CD14-positive monocyte (primary cell): ENCODE data around the gene TRHDE. TPM values are rescaled to one million over a fixed set of nuclear protein-coding genes. Genes with fewer than 3 reads are reported as not detected.

ENCODE experiments used
- DNase-seq, 3 donors: peaks; one replicate each; pipeline ENCODE4 v3.0.0-alpha.2; 2011 to 2022
- H2AFZ ChIP-seq: 2 replicates; pipeline ENCODE4 v1.6.0; 2012; ENCODE audit warnings: mild to moderate bottlenecking, low read depth, low read length, inconsistent platforms; ENCODE audit not compliant: insufficient read depth, poor library complexity, severe bottlenecking
- H3K27ac ChIP-seq, 2 donors: 1 replicate in 1 of 2; 2 replicates in 1 of 2; pipeline ENCODE4 v1.5.1; 2012 to 2013; ENCODE audit warnings: low read length in 2 of 2, control low read depth in 1 of 2, inconsistent platforms in 1 of 2, low read depth in 1 of 2, mild to moderate bottlenecking in 1 of 2
- H3K27me3 ChIP-seq, 2 donors: one replicate each; pipeline versions ENCODE4 v1.6.0 to v1.6.1; 2011 to 2013; ENCODE audit warnings: low read length in 2 of 2; ENCODE audit not compliant: control insufficient read depth in 2 of 2, insufficient read depth in 2 of 2
- H3K36me3 ChIP-seq, 2 donors: replicated peaks in 1 of 2; 1 replicate in 1 of 2; 2 replicates in 1 of 2; pipeline versions ENCODE4 v1.5.1 to v1.6.1; 2012 to 2013; ENCODE audit warnings: low read length in 2 of 2, control low read depth in 1 of 2, inconsistent platforms in 1 of 2, mild to moderate bottlenecking in 1 of 2; ENCODE audit not compliant: insufficient read depth in 2 of 2, control insufficient read depth in 1 of 2
- H3K4me1 ChIP-seq, 2 donors: 1 replicate in 1 of 2; 2 replicates in 1 of 2; pipeline versions ENCODE4 v1.5.1 to v1.6.1; 2012 to 2013; ENCODE audit warnings: low read length in 2 of 2, control low read depth in 1 of 2, inconsistent platforms in 1 of 2, mild to moderate bottlenecking in 1 of 2, moderate library complexity in 1 of 2; ENCODE audit not compliant: insufficient read depth in 2 of 2, control insufficient read depth in 1 of 2
- H3K4me2 ChIP-seq: replicated peaks from 2 replicates; pipeline ENCODE3; 2012; ENCODE audit warnings: low read length, moderate library complexity, mild to moderate bottlenecking; ENCODE audit not compliant: poor library complexity, severe bottlenecking; ENCODE audit errors: extremely low read depth
- H3K4me3 ChIP-seq, 3 experiments: fragments of 200-600 bp in 1 of 3; sonication (generic) in 1 of 3; replicated peaks in 1 of 3; 1 replicate in 2 of 3; 2 replicates in 1 of 3; pipeline ENCODE4 v1.5.1; 2011 to 2013; ENCODE audit warnings: low read length in 3 of 3, mild to moderate bottlenecking in 3 of 3, control low read depth in 2 of 3, low read depth in 2 of 3, inconsistent platforms in 1 of 3, moderate library complexity in 1 of 3
- H3K79me2 ChIP-seq: 2 replicates; pipeline ENCODE4 v1.6.0; 2012; ENCODE audit warnings: mild to moderate bottlenecking, control low read depth, inconsistent platforms, low read length, moderate library complexity; ENCODE audit not compliant: insufficient read depth
- H3K9ac ChIP-seq: 2 replicates; pipeline ENCODE4 v1.6.0; 2017; ENCODE audit warnings: low read length, mild to moderate bottlenecking; ENCODE audit not compliant: insufficient read depth, poor library complexity, severe bottlenecking
- H3K9me3 ChIP-seq, 2 donors: replicated peaks in 1 of 2; 1 replicate in 1 of 2; 2 replicates in 1 of 2; pipeline versions ENCODE4 v1.5.1 to v1.6.1; 2012 to 2013; ENCODE audit warnings: low read length in 2 of 2, control low read depth in 1 of 2; ENCODE audit not compliant: control insufficient read depth in 1 of 2, insufficient read depth in 1 of 2
- H4K20me1 ChIP-seq: 2 replicates; pipeline ENCODE4 v1.6.0; 2012; ENCODE audit warnings: mild to moderate bottlenecking, low read length, control low read depth, moderate library complexity; ENCODE audit not compliant: insufficient read depth
- H3K27ac Mint-ChIP-seq, 7 donors: one replicate each; pipeline ENCODE4 v1.8.0; 2020; ENCODE audit warnings: mild to moderate bottlenecking in 7 of 7, mixed read lengths in 7 of 7, moderate library complexity in 6 of 7, inconsistent platforms in 2 of 7
- H3K27me3 Mint-ChIP-seq, 3 donors: one replicate each; pipeline ENCODE4 v1.8.0; 2021 to 2022; ENCODE audit warnings: low read depth in 3 of 3, mild to moderate bottlenecking in 3 of 3, mixed read lengths in 3 of 3, moderate library complexity in 3 of 3, inconsistent platforms in 1 of 3
- H3K36me3 Mint-ChIP-seq, 2 donors: one replicate each; pipeline ENCODE4 v1.8.0; 2020; ENCODE audit warnings: mixed read lengths in 2 of 2, inconsistent platforms in 1 of 2, mild to moderate bottlenecking in 1 of 2
- H3K4me1 Mint-ChIP-seq: one replicate; pipeline ENCODE4 v1.8.0; 2020; ENCODE audit warnings: mild to moderate bottlenecking, mixed read lengths
- H3K4me3 Mint-ChIP-seq, 2 donors: one replicate each; pipeline ENCODE4 v1.8.0; 2020; ENCODE audit warnings: mild to moderate bottlenecking in 2 of 2, mixed read lengths in 2 of 2, moderate library complexity in 1 of 2
- H3K9me3 Mint-ChIP-seq, 7 donors: one replicate each; pipeline ENCODE4 v1.8.0; 2020 to 2022; ENCODE audit warnings: mixed read lengths in 7 of 7, mild to moderate bottlenecking in 6 of 7, moderate library complexity in 6 of 7, inconsistent platforms in 2 of 7
- WGBS: methylation state at CpG from one replicate; pipeline ENCODE4 v1.1.5; 2013; ENCODE audit warnings: missing lambda C conversion rate; ENCODE audit not compliant: insufficient coverage; 5-methylcytosine and 5-hydroxymethylcytosine counted together
- intact Hi-C, 2 donors: fragments of 100-400 bp; cut with micrococcal nuclease; formaldehyde crosslinking; loops; one replicate each; pipeline versions ENCODE4 v1.15.0 to v1.15.1; 2023
- polyA plus RNA-seq, 3 donors: library from polyadenylated mRNA; depleted of rRNA in 1 of 3; unstranded in 2 of 3; stranded (reverse) in 1 of 3; fragments of 300-500 nt in 2 of 3; fragments of >200 nt in 1 of 3; fragmentation: Illumina TruSeq in 2 of 3; gene quantifications; 1 replicate in 2 of 3; 2 replicates in 1 of 3; pipeline ENCODE4 v1.2.3, GENCODE V29; 2012 to 2021
- TF ChIP-seq, protein P1 (sequence below): fragments of 200-600 bp; IDR thresholded peaks from one replicate; pipeline ENCODE4 v1.8.0; 2022; ENCODE audit warnings: antibody characterized with exemption, mild to moderate bottlenecking

Gene TRHDE
- polyA plus RNA-seq, 3 donors: not detected

DNA sequence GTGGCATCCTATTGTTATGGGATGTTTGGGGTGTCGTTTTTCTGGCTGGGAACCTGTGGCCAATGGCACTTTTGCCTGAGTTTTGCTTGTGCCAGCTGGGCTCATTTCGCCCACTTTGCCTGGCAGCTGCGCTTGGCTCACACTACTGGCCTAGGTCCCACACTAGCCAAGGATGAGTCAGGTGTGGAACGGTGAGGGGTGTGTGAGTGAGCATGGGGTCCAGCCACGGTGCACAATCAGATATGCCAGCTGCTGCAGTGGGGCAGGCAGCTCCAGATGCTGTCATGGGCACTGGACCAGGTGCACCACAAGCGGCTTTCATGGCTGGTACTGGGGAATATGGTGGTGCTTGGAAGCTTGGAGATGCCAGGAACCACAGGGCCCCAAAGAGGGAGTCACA, 21.5 kb downstream of the TRHDE start:
- intact Hi-C loops: no loop called here
- DNase-seq: no peak
- no peak overlapping the region for H3K27ac Mint-ChIP-seq
- H2AFZ ChIP-seq: no peak overlapping the region
- no peaks in the 10 kb centered on the region for H3K79me2 ChIP-seq
- H3K9me3 Mint-ChIP-seq: peaks cover 0 to 10% (median 1%) of the 10 kb centered on the region in 7 donors
- H3K27me3 ChIP-seq: no peaks in the 10 kb centered on the region
- H4K20me1 ChIP-seq: no peaks in the 10 kb centered on the region
- no peaks in the 10 kb centered on the region for H3K4me1 Mint-ChIP-seq
- H3K36me3 ChIP-seq: no peaks in the 10 kb centered on the region
- H3K4me3 ChIP-seq: no peak overlapping the region
- TF ChIP-seq, protein P1, sequence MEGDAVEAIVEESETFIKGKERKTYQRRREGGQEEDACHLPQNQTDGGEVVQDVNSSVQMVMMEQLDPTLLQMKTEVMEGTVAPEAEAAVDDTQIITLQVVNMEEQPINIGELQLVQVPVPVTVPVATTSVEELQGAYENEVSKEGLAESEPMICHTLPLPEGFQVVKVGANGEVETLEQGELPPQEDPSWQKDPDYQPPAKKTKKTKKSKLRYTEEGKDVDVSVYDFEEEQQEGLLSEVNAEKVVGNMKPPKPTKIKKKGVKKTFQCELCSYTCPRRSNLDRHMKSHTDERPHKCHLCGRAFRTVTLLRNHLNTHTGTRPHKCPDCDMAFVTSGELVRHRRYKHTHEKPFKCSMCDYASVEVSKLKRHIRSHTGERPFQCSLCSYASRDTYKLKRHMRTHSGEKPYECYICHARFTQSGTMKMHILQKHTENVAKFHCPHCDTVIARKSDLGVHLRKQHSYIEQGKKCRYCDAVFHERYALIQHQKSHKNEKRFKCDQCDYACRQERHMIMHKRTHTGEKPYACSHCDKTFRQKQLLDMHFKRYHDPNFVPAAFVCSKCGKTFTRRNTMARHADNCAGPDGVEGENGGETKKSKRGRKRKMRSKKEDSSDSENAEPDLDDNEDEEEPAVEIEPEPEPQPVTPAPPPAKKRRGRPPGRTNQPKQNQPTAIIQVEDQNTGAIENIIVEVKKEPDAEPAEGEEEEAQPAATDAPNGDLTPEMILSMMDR: no peak
- H3K9me3 ChIP-seq: no peaks in the 10 kb centered on the region
- no peak overlapping the region for H3K9ac ChIP-seq
- H3K27ac ChIP-seq: no peak overlapping the region
- no peak overlapping the region for H3K4me2 ChIP-seq
- no peaks in the 10 kb centered on the region for H3K4me1 ChIP-seq
- no peak overlapping the region for H3K4me3 Mint-ChIP-seq
- 91% methylated on average over 5 of the region's 6 CpGs for WGBS
- peaks cover 1 to 5% (median 2%) of the 10 kb centered on the region in 3 donors for H3K27me3 Mint-ChIP-seq
- no peaks in the 10 kb centered on the region for H3K36me3 Mint-ChIP-seq

DNA sequence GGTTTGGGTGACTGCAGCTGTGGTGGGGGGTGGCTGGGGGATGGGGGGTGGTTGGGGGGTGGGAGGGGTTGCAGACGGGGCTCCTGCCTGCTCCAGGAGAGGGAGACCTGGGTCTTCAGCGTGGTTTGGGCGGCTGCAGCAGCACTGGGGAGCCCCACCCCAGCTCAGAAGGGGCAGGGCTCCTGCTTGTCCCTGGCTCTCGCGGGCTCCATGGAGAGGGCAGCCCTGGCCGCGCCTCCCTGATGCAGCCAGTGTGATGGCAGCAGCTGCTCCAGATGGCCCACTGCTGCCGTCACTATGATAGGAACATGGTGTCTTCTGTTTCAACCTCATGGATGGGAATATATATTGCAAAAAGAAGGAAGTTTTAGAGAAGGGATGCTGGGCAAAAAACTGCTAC, 22.9 kb downstream of the TRHDE start:
- H3K4me2 ChIP-seq: no peak overlapping the region
- H2AFZ ChIP-seq: no peak overlapping the region
- Mint-ChIP-seq H3K36me3 (no peaks in the 10 kb centered on the region), H3K4me3 (no peak overlapping the region), H3K4me1 (no peaks in the 10 kb centered on the region), H3K27me3 (peaks cover 1 to 5% (median 2%) of the 10 kb centered on the region in 3 donors), H3K9me3 (peaks cover 0 to 10% (median 1%) of the 10 kb centered on the region in 7 donors), H3K27ac (no peak overlapping the region)
- H3K27me3 ChIP-seq: no peaks in the 10 kb centered on the region
- H3K9me3 ChIP-seq: no peaks in the 10 kb centered on the region
- WGBS: 87% methylated on average over 7 of the region's 8 CpGs
- TF ChIP-seq, protein P1: no peak
- no peak overlapping the region for H3K27ac ChIP-seq
- no peaks in the 10 kb centered on the region for H3K4me1 ChIP-seq
- H3K4me3 ChIP-seq: no peak overlapping the region
- intact Hi-C loops: no loop called here
- no peak overlapping the region for H3K9ac ChIP-seq
- H4K20me1 ChIP-seq: no peaks in the 10 kb centered on the region
- H3K79me2 ChIP-seq: no peaks in the 10 kb centered on the region
- DNase-seq: no peak
- H3K36me3 ChIP-seq: no peaks in the 10 kb centered on the region
